Keratinocyte (primary cell): ENCODE measurements around the gene ZNF593OS.

Experiments used
- CTCF ChIP-seq, 3 experiments: IDR thresholded peaks in 1 of 3; conservative IDR thresholded peaks in 1 of 3; optimal IDR thresholded peaks in 1 of 3; 2 replicates in 2 of 3; 3 replicates in 1 of 3; pipeline versions ENCODE3 to v1.5.1; 2011; ENCODE audit warnings: low read length in 3 of 3, mild to moderate bottlenecking in 3 of 3, moderate library complexity in 2 of 3, control low read depth in 1 of 3, inconsistent platforms in 1 of 3; ENCODE audit not compliant: insufficient read depth in 2 of 3; ENCODE audit errors: extremely low read depth in 1 of 3
- EZH2 ChIP-seq: IDR thresholded peaks from one replicate; pipeline ENCODE4 v1.6.1; 2012; ENCODE audit warnings: inconsistent platforms, mild to moderate bottlenecking, low read length, moderate library complexity

GRCh38 chr1:26203642-26204318, 32.1 kb upstream of the ZNF593OS start:
- TF ChIP-seq CTCF (optimal IDR thresholded peaks at IDR 0.05 in 1 of 3, IDR thresholded peaks at IDR 0.05 in 1 of 3, conservative IDR thresholded peaks at IDR 0.05 in 1 of 3; ENCODE audit: extremely low read depth in 1 of 3, insufficient read depth in 2 of 3, low read length in 3 of 3): peak in 1 of 3 experiments; percentile 15
- TF ChIP-seq EZH2: no peak
